ENCODE results near the gene RAMP1. TPM values are rescaled to one million over a fixed set of nuclear protein-coding genes. Genes with fewer than 3 reads are reported as not detected.
"Not testable (repeated sequence)": the region's sequence is repeated elsewhere in the genome, so short reads cannot be mapped to it uniquely, and the experiment has no call there.

Gene RAMP1
- total RNA-seq, 4 donors from 2014 or later, result 11.6 to 87.4 (median 37.1) TPM

DNA sequence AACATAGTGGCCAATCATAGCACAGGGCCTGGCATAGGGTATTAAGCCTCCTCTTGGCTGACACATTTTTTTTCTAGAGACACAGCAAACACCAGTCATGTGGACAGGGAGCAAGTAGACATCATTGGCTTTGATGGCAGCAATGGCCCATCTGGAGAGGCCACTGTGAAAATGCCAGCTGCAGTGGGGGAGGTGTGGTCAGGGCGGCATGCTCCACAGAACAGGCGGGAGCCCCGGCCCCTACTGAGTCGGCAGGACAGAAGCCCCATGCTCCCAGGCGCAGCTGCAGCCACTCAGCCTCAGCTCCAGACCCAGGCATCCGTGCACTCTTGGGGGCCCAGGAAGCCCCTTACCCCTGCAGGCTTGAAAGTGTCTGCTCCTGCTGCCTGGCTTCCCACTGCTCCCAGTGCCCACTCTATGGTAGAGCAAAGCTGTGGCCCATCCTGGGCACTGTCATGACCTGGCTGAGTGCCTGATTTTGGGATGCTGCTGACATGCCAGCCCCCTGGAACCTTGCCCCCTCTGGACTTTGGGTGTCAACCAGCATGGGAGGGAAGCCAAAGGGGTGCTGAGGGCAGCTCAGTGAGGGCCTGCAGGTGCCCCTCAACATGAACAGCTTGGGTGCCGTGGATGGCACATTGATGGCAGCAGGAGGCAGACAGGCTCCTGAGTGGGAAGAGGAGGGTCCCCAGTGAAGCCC is 84.1 kb downstream of the RAMP1 start:
- Histone ChIP-seq H3K4me1 (no peaks in the 10 kb centered on the region), H3K36me3 (no peaks in the 10 kb centered on the region), H3K27me3 (no peaks in the 10 kb centered on the region), H3K4me3 (no peak overlapping the region), H3K9me3 (peaks cover 0 to 8% (median 0%) of the 10 kb centered on the region in 4 donors), H3K27ac (no peak overlapping the region)
- DNase-seq, result no peak
- no peak for TF ChIP-seq POLR2A (IDR thresholded peaks at IDR 0.05)
- TF ChIP-seq, protein P1, sequence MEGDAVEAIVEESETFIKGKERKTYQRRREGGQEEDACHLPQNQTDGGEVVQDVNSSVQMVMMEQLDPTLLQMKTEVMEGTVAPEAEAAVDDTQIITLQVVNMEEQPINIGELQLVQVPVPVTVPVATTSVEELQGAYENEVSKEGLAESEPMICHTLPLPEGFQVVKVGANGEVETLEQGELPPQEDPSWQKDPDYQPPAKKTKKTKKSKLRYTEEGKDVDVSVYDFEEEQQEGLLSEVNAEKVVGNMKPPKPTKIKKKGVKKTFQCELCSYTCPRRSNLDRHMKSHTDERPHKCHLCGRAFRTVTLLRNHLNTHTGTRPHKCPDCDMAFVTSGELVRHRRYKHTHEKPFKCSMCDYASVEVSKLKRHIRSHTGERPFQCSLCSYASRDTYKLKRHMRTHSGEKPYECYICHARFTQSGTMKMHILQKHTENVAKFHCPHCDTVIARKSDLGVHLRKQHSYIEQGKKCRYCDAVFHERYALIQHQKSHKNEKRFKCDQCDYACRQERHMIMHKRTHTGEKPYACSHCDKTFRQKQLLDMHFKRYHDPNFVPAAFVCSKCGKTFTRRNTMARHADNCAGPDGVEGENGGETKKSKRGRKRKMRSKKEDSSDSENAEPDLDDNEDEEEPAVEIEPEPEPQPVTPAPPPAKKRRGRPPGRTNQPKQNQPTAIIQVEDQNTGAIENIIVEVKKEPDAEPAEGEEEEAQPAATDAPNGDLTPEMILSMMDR (IDR thresholded peaks at IDR 0.05), result no peak

GRCh38 chr2:237944302-237944701 is 84.9 kb downstream of the RAMP1 start:
- Histone ChIP-seq H3K9me3 (peaks cover 0 to 8% (median 0%) of the 10 kb centered on the region in 4 donors), H3K27ac (no peak overlapping the region), H3K36me3 (no peaks in the 10 kb centered on the region), H3K4me1 (no peaks in the 10 kb centered on the region), H3K27me3 (no peaks in the 10 kb centered on the region), H3K4me3 (no peak overlapping the region)
- no peak for DNase-seq
- TF ChIP-seq POLR2A (IDR thresholded peaks at IDR 0.05), result no peak
- TF ChIP-seq, protein P1 (IDR thresholded peaks at IDR 0.05), result no peak

DNA sequence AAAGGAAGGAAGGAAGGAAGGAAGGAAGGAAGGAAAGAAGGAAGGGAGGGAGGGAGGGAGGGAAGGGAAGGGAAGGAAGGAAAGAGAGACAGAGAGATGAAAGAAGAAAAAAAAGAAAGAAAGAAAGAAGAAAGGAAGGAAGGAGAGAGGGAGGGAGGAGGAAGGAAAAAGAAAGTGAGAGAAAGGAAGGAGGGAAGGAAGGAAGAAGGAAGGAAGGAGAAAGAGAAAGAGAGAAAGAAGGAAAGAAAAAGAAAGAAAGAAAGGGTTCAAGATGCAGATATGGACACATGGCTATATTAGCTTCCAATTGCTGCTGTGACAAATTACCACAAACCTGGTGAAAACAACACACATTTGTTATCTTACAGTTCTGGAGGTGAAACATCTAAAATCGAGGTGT is 87.0 kb downstream of the RAMP1 start:
- DNase-seq, result no peak
- H3K4me1 ChIP-seq, result no peaks in the 10 kb centered on the region
- no peak for TF ChIP-seq POLR2A (IDR thresholded peaks at IDR 0.05)
- TF ChIP-seq, protein P1 (IDR thresholded peaks at IDR 0.05), result no peak
- H3K27me3 ChIP-seq, result no peaks in the 10 kb centered on the region
- no peak overlapping the region for H3K4me3 ChIP-seq
- no peaks in the 10 kb centered on the region for H3K36me3 ChIP-seq
- no peak overlapping the region for H3K27ac ChIP-seq
- H3K9me3 ChIP-seq, result peaks cover 0 to 8% (median 0%) of the 10 kb centered on the region in 4 donors

DNA sequence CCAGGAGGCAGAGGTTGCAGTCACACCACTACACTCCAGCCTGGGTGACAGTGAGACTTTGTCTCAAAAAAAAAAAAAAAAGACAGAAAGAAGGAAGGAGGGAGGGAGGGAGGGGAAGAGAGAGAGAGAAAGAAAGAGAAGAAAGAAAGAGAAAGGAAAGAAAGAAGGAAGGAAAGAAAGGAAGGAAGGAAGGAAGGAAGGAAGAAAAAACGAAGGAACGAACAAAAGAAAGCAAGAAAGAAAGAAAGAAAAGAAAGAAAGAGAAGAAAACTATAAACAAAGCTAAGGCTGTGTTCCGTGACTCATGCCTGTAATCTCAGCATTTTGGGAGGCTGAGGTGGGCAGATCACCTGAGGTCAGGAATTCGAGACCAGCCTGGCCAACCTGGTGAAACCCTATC is 91.9 kb downstream of the RAMP1 start:
- DNase-seq, H3K27ac ChIP-seq, H3K9me3 ChIP-seq, H3K4me1 ChIP-seq, H3K27me3 ChIP-seq, H3K4me3 ChIP-seq, H3K36me3 ChIP-seq: not testable (repeated sequence)

GRCh38 chr2:237951878-237952277 is 92.5 kb downstream of the RAMP1 start:
- Histone ChIP-seq H3K4me3 (no peak overlapping the region), H3K9me3 (peaks cover 0 to 4% (median 0%) of the 10 kb centered on the region in 4 donors), H3K27me3 (peaks cover 0 to 10% of the 10 kb centered on the region in 2 donors), H3K27ac (no peak overlapping the region), H3K4me1 (peaks cover 0 to 11% (median 3%) of the 10 kb centered on the region in 4 donors), H3K36me3 (no peaks in the 10 kb centered on the region)
- DNase-seq, result no peak
- TF ChIP-seq, protein P1 (IDR thresholded peaks at IDR 0.05), result no peak
- TF ChIP-seq POLR2A (IDR thresholded peaks at IDR 0.05), result no peak

DNA sequence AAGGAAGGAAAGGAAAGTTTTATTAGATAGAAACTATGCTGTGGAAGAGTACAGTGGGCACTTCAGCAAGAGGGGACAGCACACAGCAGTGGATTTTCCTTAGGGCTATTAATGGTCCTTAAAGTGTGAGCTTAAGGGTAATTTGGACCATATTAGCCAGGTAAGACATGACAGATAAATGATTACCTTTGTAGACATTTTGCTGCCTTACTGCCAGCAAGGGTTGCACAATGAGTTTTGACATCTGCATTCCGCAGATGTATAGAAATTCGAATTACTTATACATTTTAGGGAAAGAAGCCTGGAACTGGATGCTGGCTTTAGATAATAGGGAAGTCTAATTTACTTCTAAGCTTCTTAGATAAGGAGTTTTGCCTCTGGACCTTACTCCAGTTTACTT is 93.4 kb downstream of the RAMP1 start:
- no peak for DNase-seq
- peaks cover 0 to 11% (median 3%) of the 10 kb centered on the region in 4 donors for H3K4me1 ChIP-seq
- TF ChIP-seq POLR2A (IDR thresholded peaks at IDR 0.05), result no peak
- TF ChIP-seq, protein P1 (IDR thresholded peaks at IDR 0.05), result no peak
- no peak overlapping the region for H3K27ac ChIP-seq
- peaks cover 0 to 10% of the 10 kb centered on the region in 2 donors for H3K27me3 ChIP-seq
- H3K9me3 ChIP-seq, result no peaks in the 10 kb centered on the region
- no peaks in the 10 kb centered on the region for H3K36me3 ChIP-seq
- no peak overlapping the region for H3K4me3 ChIP-seq
